Measurements from ENCODE around the gene ACTR8.
"Not testable (repeated sequence)": the region's sequence is repeated elsewhere in the genome, so short reads cannot be mapped to it uniquely, and the experiment has no call there.

ACTR8 gene, protein sequence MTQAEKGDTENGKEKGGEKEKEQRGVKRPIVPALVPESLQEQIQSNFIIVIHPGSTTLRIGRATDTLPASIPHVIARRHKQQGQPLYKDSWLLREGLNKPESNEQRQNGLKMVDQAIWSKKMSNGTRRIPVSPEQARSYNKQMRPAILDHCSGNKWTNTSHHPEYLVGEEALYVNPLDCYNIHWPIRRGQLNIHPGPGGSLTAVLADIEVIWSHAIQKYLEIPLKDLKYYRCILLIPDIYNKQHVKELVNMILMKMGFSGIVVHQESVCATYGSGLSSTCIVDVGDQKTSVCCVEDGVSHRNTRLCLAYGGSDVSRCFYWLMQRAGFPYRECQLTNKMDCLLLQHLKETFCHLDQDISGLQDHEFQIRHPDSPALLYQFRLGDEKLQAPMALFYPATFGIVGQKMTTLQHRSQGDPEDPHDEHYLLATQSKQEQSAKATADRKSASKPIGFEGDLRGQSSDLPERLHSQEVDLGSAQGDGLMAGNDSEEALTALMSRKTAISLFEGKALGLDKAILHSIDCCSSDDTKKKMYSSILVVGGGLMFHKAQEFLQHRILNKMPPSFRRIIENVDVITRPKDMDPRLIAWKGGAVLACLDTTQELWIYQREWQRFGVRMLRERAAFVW

DNA sequence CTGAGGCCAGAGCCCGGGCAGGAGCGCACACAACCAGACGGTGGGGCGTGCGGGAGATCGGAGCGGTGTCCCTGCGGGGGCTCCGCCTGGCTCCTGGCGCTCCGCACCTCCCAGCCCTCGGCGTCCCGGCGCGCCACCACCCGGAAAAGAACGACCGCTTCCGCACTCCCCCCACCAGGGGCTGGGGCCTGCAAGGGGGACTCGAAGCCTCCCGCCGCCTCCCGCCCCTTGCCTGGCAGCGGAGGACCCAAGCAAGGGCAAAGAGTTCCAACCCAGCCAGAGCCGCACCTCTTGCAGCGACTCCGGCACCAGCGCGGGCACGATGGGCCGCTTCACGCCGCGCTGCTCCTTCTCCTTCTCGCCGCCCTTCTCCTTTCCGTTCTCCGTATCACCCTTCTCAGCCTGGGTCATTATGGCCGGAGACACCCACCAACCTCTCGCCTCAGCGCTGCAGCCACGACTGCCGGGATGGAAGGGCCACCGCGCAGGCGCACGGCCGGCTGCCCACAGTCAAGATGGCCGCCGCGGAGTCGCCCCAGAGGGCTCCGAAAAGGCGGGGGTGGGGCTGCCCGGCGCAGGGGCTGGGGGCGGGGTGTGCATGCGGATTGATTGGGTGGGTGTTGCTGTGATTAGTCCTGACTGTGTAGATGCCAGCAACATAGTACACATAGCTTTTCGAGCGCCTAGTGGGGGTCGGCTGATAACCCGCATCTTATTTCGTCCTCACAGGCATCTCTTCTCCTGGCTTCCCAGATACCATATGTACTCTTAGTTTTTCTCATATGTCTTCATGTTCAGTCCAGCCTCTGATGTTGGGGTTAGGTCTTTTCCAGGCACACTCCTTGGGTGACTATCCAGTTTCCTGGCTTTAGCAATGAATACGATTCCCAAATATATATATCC is at the start of gene ACTR8:
Gene ACTR8, minus strand, starts transcription at position 462 of the 903 bp plus-strand sequence. Its CDS starts 51 bp downstream, at position 411.
- peak; percentile 63 to 74 for DNase-seq (ENCODE audit: low read depth in 2 of 2, low spot score in 1 of 2)

DNA sequence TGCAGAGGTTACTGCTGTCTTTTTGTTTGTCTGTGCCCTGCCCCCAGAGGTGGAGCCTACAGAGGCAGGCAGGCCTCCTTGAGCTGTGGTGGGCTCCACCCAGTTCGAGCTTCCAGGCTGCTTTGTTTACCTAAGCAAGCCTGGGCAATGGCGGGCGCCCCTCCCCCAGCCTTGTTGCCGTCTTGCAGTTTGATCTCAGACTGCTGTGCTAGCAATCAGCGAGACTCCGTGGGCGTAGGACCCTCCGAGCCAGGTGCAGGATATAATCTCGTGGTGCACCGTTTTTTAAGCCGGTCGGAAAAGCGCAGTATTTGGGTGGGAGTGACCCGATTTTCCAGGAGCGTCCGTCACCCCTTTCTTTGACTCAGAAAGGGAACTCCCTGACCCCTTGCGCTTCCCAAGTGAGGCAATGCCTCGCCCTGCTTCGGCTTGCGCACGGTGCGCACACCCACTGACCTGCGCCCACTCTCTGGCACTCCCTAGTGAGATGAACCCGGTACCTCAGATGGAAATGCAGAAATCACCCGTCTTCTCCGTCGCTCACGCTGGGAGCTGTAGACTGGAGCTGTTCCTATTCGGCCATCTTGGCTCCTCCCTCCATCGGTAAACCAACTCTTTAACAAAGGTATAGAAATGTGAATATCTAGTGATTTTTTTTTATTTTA is 45.4 kb upstream of the ACTR8 start:
- not testable (repeated sequence) for DNase-seq (ENCODE audit: low read depth in 2 of 2, low spot score in 1 of 2)

DNA sequence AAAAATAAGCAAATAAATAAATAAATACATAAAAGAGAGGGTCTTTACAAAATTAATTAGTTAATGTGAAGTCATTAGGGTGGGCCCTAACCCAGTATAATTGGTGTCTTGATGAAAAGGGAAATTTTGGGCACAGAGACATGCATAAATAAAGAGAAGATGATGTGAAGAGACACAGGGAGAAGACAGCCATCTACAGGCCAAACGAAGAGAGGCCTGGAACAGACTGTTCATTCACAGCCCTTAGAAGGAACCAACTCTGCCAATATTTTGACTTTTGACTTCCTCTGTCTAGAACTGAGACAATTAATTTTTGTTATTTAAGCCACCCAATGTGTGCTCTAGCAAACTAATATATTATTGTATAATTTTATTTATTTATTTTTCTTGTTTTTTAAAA is 39.3 kb upstream of the ACTR8 start:
- DNase-seq (ENCODE audit: low read depth in 2 of 2, low spot score in 1 of 2): no peak

DNA sequence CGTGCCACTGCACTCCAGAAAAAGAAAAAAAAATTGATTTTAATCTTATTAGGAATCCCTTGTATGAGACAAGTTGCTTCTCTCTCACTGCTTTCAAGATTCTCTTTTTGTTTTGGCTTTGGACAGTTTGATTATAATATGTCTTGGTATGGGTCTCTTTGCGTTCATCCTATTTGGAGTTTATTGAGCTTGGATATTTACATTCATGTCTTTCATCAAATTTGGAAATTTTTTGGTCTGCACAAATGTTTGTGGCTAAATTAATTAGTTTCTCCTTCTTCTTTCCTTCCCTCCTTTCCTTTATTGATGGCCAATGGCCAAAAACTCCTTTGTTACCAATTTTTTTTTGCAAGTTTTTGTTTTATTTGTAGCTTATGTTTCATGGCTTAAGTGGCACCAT is 37.8 kb upstream of the ACTR8 start:
- no peak for DNase-seq (ENCODE audit: low read depth in 2 of 2, low spot score in 1 of 2)

DNA sequence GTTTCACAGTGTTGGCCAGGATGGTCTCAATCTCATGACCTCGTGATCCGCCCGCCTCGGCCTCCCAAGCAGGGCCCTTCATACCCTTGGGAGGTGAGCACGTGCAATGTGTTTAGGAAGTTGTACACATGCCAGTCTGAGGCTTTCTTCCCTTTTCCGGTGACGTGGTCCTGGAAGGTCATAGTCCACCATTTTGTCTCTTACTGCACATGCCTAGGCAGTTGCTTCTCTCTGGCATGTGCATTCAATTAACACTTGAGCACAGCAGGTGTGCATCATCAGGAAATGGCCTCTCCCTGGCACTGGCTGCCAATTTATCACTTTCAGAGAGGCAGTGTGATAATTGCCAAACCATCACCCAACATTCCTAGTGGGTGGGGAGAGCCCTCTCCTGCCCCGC is 31.4 kb upstream of the ACTR8 start:
- no peak for DNase-seq (ENCODE audit: low read depth in 2 of 2, low spot score in 1 of 2)

DNA sequence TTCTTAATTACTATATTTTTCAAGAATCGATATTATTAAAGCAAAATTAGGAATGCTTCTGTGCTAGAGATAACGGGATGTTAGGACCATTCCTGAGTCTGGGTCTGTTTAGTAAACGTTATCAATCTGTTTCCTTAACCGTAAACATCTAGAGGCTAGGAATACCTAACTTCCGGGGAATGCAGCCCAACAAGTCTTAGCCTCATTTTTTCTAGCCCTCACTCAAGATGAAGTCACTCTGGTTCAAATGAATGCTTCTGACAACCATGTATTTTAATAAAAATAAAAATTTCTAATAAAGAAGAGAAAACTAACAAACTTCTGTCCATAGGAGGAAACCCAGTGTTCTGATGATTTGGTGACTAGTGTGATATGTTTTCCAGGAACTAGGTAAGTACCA is 20.8 kb upstream of the ACTR8 start:
- no peak for DNase-seq (ENCODE audit: low read depth in 2 of 2, low spot score in 1 of 2)

DNA sequence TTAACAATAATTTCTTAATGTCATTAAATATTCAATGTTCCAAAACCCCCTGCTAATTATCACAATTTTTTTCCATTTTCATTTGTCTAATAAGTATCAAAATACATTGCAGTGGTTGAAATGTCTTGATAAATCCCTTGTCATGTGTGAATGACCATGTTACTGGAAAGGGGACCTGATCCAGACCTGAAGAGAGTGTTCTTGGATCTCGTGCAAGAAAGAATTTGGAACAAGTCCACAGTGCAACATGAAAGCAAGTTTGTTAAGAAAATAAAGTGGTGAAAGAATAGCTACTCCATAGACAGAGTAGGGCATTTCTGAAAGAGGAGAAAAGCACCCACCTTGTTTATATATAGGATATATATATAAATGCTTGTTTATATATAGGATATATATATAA is 20.1 kb upstream of the ACTR8 start:
- no peak for DNase-seq (ENCODE audit: low read depth in 2 of 2, low spot score in 1 of 2)

DNA sequence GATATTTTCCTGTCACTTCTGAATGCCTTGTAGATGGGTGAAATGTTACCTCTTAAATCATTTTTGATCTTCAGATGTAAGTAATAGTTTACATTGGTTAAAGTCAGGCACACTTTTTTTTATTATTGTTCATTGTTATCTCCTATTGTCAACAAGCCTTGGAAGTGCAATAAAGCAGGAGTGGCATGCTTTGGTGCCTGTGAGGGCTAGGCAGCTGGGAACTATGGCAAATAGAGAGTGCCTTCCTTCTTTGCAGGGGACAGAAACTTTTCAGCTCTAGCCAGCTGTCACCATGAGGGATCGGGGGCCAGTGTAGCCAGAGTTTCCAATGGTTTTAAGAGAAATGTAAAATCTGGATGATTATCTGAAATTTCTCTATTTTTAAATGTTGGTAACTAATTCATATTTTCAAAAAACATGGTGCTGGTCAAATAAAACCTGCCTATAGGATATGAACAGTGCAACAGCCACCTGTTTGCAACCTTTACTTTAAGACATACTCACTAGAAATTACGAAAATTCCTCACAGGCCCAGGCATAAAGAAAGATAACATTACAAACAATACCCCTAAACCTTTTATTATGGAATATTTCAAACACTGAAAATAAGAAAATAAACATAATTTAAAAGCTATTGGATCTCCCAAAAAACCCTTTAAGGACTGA is 18.8 kb upstream of the ACTR8 start:
- DNase-seq (ENCODE audit: low read depth in 2 of 2, low spot score in 1 of 2): no peak

DNA sequence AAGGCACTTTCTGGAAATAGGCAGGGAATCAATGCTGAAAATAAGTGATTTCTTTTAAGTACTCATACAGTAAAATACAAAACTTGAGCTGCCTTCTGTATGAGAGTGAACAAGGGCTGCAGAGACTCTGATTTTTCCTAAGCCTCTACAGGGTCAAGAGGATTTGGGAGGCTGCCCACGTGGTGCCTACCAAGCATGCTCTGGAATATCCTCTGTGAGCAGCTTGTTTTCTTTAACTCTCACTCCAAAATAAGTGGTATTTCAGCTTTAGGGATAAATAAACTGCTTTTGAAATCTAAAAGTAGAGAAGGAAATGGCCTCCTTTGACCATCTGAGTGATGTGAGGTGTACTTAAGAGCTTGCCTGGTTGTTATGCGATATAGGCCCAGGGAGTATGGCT is 17.8 kb upstream of the ACTR8 start:
- DNase-seq (ENCODE audit: low read depth in 2 of 2, low spot score in 1 of 2): no peak

DNA sequence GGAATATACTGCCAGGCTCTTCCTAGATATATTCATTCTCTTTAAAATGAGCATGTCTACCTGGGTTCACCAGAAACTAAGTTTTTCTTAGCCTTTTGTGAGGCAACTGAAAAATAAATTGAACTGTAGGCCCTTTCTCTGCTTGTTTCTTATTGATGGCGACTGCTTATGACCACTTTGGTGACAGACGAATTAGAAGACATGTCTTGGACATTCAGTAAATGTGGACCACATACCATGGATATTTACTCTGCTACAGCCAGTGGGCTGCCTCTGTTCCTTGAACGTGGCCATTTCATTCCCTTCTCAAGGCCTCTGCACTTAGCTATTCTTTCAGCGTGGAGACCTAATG is 10.3 kb upstream of the ACTR8 start:
- DNase-seq (ENCODE audit: low read depth in 2 of 2, low spot score in 1 of 2): no peak

DNA sequence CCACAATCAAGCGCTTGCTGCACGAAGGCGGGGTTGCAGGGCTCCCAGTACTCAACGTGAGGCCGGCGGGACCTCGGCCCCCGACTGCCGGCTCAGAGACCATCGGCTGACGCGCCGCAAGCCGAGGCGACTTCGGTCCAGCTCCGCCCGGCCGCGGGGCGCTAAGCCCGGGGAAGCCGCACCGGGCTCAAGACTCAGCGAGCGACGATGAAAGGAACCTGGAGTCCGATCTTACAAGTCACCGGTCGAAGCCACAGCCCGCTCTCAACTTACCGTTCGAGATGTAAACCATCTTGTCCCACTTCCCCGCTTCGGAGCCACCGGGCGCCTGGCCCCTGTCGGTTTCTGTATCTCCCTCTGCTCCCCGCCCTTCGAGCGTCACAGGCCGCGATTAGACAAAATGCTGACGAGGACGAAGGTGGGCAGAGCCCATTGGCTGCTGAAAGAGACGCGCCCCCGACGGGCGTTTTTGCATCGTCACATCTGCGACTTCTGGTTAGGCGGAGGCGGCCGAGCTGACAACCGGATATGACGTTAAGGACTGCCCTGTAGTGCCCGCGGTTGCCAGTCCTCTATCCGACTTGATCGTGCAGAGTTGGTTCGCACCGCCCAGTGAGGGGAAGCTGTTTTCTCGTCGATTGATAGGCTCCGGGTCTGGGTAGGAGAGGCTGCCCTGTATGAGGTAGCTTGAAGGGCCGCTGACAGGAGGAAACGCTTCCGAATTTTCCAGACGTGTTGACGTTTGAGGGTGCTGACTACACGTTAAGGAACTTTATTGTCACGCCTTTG is 9.7 kb upstream of the ACTR8 start, which contains the start of gene SELENOK:
Gene SELENOK, minus strand, starts transcription at position 363 of the 789 bp plus-strand sequence.
- DNase-seq (ENCODE audit: low read depth in 2 of 2, low spot score in 1 of 2): peak; percentile 91 to 97

DNA sequence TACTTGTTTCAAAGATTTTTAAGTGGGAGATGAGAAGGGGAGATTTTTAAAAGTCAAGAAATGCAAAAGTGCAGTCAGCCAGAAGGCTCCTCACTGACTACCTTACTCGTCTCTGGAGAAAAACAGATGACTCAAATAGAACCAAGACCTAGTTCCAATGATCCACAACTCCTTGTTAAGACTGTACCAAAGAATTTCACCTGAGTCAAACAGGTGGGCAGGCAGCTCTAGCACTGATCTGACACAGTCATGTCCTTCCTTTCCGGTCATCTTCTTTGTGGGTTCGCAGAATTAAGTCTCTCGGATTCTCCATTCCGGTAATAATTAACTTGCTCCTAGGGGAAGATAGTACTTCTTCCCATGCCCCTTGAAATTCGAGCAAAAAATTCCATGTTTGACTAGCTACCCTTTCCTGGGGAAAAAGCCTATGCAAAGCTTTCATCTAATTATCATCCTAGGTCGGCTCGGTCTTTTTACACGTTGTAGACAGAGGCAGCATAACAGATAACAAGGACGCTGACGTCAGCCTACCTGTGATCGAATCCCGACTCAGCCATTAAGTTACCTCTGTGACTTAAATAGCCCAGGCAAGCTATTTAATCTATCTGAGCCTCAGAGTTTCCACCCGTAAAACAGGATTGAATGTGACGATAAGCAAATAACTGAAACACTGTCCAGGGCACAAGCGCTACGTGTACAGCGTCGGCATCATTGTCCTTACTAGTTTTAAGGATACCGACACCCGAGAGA is 8.9 kb upstream of the ACTR8 start:
- peak in 1 of 2 donors; percentile 13 for DNase-seq (ENCODE audit: low read depth in 2 of 2, low spot score in 1 of 2)

DNA sequence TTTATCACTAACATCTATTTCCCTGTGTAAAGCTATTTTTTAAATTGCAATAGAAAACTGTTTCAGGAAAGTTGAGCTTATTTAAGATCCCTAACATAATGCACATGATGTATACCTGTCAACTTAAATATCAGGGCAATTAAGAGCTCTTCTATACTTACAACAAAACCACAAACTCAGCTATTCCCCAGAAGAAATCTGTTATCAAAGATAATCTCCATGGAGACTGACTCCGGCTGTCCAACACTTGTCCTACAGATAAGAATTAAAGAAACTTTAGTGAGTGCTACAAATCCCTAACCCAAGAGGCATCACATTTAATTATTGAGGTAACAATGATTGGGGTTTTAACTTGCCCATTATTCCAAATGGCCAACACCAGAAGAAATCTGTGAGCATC is 6.3 kb upstream of the ACTR8 start:
- no peak for DNase-seq (ENCODE audit: low read depth in 2 of 2, low spot score in 1 of 2)

DNA sequence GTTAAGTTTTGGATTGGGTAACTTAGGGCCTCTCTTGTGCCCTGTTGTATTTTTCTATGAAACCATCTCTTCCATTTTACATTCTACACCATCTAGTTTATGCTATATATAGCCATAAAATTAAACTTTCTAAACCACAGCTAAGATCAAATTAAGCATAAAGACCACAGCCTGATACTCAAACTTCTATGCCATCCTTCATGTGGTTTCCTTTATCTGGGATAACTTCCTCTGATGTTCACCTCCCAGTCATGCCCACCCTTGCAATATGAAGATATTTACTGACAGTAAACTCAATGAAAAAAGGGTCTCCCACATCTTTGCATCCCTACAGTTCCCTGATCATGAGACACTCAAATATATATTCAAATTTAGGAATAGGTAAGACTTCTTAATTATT is 5.5 kb upstream of the ACTR8 start:
- no peak for DNase-seq (ENCODE audit: low read depth in 2 of 2, low spot score in 1 of 2)

DNA sequence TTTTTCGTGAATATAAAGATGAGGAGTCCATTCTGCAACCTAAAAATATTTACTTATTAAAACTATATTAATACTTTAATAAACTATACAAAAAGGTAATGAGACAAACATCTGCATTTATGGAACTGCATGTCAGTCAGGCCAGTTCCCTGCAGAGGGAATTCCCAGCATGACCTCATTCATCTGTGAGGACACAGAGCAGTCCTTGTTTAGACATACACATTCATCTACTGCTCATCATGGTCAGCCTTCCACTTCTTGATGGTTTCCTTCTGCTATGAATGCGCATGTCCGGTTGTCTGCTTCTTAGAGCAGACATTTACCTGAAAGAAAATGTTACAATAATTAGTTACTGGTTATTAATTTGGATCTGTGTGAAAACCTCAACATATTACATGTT is 3.3 kb upstream of the ACTR8 start:
- DNase-seq (ENCODE audit: low read depth in 2 of 2, low spot score in 1 of 2): no peak

DNA sequence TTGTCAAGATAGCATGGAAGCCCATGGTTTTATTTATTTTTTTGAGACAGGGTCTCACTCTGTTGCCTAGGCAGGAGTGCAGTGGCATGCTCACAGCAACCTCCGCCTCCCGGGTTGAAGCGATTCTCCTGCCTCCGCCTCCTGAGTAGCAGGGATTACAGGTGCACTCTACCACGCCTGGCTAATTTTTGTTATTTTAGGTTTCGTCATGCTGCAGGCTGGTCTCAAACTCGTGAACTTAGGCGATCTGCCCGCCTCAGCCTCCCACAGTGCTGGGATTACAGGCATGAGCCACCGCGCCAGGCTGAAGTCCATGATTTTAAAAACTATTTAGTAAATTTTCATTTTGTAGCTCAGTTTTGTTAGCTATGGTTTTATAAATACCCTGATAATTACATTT is 2.7 kb upstream of the ACTR8 start:
- DNase-seq (ENCODE audit: low read depth in 2 of 2, low spot score in 1 of 2): no peak

DNA sequence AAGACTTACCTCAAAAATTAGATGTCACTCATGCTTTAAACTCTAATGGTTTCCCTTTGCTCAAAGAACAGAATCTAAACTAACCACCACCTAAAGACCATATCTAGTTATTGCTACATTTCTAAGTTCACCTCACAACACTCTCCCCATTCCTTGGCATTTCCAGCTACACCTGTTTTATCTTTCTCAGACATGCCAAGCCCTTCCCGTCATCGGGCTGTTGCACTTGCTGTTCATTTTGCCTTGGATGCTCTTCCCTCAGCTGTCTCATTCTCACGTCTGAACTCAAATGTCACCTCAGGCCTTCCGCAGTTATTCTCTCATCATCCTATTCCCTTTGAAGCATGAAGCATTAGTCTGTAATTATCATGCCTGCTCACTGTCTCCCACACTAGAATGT is 1.1 kb upstream of the ACTR8 start:
- DNase-seq (ENCODE audit: low read depth in 2 of 2, low spot score in 1 of 2): no peak

DNA sequence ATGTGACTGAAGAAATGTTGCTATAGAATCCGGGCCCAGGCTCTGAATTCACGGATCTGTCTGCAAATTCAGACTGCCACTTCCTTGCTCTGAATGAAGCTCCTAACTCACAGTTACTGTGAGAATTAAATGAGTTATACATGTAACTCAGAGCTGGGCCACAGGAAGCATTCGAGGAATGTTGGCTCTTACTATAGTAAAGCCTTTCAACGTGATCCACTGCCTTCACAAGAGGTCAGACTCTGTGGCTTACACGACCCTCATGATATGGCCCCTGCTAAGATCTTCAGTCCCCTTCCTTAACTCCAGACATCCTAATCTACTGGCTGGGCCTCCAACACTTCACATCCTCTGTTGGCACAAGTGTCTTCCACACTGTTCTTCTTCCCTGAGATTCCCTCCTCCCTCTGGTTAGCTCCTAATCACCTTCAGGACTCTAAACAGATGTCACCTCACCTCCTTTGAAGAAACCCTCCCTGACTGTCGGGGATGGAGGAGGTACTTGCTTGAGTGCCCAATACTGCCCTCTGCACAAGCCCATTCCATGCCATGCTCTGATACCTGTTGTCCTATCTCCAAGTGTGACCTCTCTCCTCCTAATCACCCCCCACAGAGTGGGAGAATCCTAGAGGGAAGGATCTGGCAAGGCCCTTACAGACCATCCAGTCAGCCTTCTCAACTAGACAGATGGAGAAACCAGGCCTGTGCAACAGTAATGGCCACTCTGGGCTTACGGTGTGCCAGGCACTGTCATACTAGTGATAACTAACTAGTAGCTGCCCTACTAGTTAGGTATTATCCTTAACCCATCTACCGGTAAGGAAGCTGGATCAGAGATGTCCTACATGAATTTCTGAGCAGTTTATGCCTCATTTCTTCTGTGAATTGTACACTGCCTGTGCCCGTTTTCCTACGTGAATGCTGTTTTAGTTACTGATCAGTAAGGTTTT is 1.3 kb downstream of the ACTR8 start:
- no peak for DNase-seq (ENCODE audit: low read depth in 2 of 2, low spot score in 1 of 2)
